Smooth muscle cell (in vitro differentiated cells): ENCODE results near the gene TCF20. TPM values are rescaled to one million over a fixed set of nuclear protein-coding genes. Genes with fewer than 3 reads are reported as not detected.

ENCODE experiments used
- DNase-seq: peaks from one replicate; lab custom pipeline; 2025; ENCODE audit not compliant: unreplicated experiment; lab: John Stamatoyannopoulos, UW
- H2AFZ ChIP-seq: fragments of 200-600 bp; sonication (generic); 2 replicates; pipeline ENCODE4 v1.6.0; 2016; ENCODE audit warnings: antibody characterized with exemption, low read depth, mild to moderate bottlenecking
- H3F3A ChIP-seq: fragments of 200-600 bp; sonication (generic); 2 replicates; pipeline ENCODE4 v1.6.0; 2017; ENCODE audit warnings: antibody characterized with exemption, low read depth
- H3K27ac ChIP-seq: fragments of 200-600 bp; sonication (generic); 2 replicates; pipeline ENCODE4 v1.5.1; 2016; ENCODE audit warnings: low read depth, mild to moderate bottlenecking
- H3K27me3 ChIP-seq: fragments of 200-600 bp; sonication (generic); 2 replicates; pipeline ENCODE4 v1.6.1; 2016; ENCODE audit warnings: low read depth, mild to moderate bottlenecking
- H3K36me3 ChIP-seq: fragments of 200-600 bp; sonication (generic); 2 replicates; pipeline ENCODE4 v1.5.1; 2016; ENCODE audit warnings: low read depth
- H3K4me1 ChIP-seq: fragments of 200-600 bp; sonication (generic); 2 replicates; pipeline ENCODE4 v1.5.1; 2016; ENCODE audit warnings: low read depth
- H3K4me2 ChIP-seq: fragments of 200-600 bp; sonication (generic); 2 replicates; pipeline ENCODE4 v1.6.0; 2016; ENCODE audit warnings: mild to moderate bottlenecking
- H3K4me3 ChIP-seq: fragments of 200-600 bp; sonication (generic); 2 replicates; pipeline ENCODE4 v1.5.1; 2016; ENCODE audit warnings: mild to moderate bottlenecking
- H3K79me2 ChIP-seq: fragments of 200-600 bp; sonication (generic); 2 replicates; pipeline ENCODE4 v1.6.0; 2016; ENCODE audit warnings: low read depth, mild to moderate bottlenecking
- H3K9ac ChIP-seq: fragments of 200-600 bp; sonication (generic); 2 replicates; pipeline ENCODE4 v1.6.0; 2016; ENCODE audit warnings: low read depth
- H3K9me3 ChIP-seq: fragments of 200-600 bp; sonication (generic); replicated peaks from 2 replicates; pipeline ENCODE4 v1.5.1; 2016; ENCODE audit warnings: low read depth
- H4K20me1 ChIP-seq: fragments of 200-600 bp; sonication (generic); 2 replicates; pipeline ENCODE4 v1.6.0; 2016; ENCODE audit warnings: low read depth
- CTCF ChIP-seq: fragments of 200-600 bp; sonication (generic); IDR thresholded peaks from 2 replicates; pipeline ENCODE4 v1.5.1; 2017; ENCODE audit warnings: borderline replicate concordance, mild to moderate bottlenecking, antibody characterized with exemption; ENCODE audit not compliant: insufficient read depth, poor library complexity, severe bottlenecking
- WGBS: methylation state at CpG from one replicate; pipeline ENCODE4 v1.1.7; 2016; ENCODE audit warnings: low lambda C conversion rate; 5-methylcytosine and 5-hydroxymethylcytosine counted together
- polyA plus RNA-seq: library from polyadenylated mRNA; unstranded; fragments of >200 nt; fragmentation: Nextera tagmentation; extraction: Ambion mirVana; gene quantifications from 2 replicates; pipeline ENCODE4 v1.2.1, GENCODE V29; 2016
- total RNA-seq: library from RNA; depleted of rRNA; stranded (reverse); fragments of >200 nt; gene quantifications from 2 replicates; pipeline ENCODE4 v1.2.3, GENCODE V29; 2014

Gene TCF20
- total and polyA plus RNA-seq, 2 experiments from 2014 or later = 3.7 to 23.3 TPM

GRCh38 chr22:42310291-42311015 is 40.0 kb upstream of the TCF20 start:
- no peak for TF ChIP-seq CTCF
- no peak overlapping the region for H2AFZ ChIP-seq
- no peaks in the 10 kb centered on the region for H3K27me3 ChIP-seq
- no peaks in the 10 kb centered on the region for H3K9me3 ChIP-seq
- H3K4me2 ChIP-seq = no peak overlapping the region
- no peaks in the 10 kb centered on the region for H3K36me3 ChIP-seq
- WGBS = 75% methylated on average over 16 of the region's 16 CpGs
- H3K27ac ChIP-seq = no peak overlapping the region
- peaks cover 19% of the 10 kb centered on the region for H3K4me1 ChIP-seq
- no peaks in the 10 kb centered on the region for H3K79me2 ChIP-seq
- H4K20me1 ChIP-seq = peaks cover 54% of the 10 kb centered on the region
- no peak for DNase-seq
- H3F3A ChIP-seq = no peaks in the 10 kb centered on the region
- no peak overlapping the region for H3K4me3 ChIP-seq
- H3K9ac ChIP-seq = no peak overlapping the region

- TF ChIP-seq CTCF = no peak
- no peak overlapping the region for H2AFZ ChIP-seq
- 86% methylated on average over 3 of the region's 3 CpGs for WGBS
- no peaks in the 10 kb centered on the region for H3F3A ChIP-seq
- peaks cover 48% of the 10 kb centered on the region for H4K20me1 ChIP-seq
- no peaks in the 10 kb centered on the region for H3K36me3 ChIP-seq
- peaks cover 19% of the 10 kb centered on the region for H3K4me1 ChIP-seq
- no peak for DNase-seq
- no peaks in the 10 kb centered on the region for H3K79me2 ChIP-seq
- H3K27me3 ChIP-seq = no peaks in the 10 kb centered on the region
- no peak overlapping the region for H3K9ac ChIP-seq
- H3K9me3 ChIP-seq = no peaks in the 10 kb centered on the region
- H3K27ac ChIP-seq = no peak overlapping the region
- no peak overlapping the region for H3K4me3 ChIP-seq
- H3K4me2 ChIP-seq = no peak overlapping the region
Measured at GRCh38 chr22:42309865-42310264, 39.4 kb upstream of the TCF20 start.

GRCh38 chr22:42308892-42309468 is 38.5 kb upstream of the TCF20 start:
- no peak for DNase-seq
- WGBS = 84% methylated on average over 14 of the region's 17 CpGs
- H3K36me3 ChIP-seq = no peaks in the 10 kb centered on the region
- no peaks in the 10 kb centered on the region for H3K9me3 ChIP-seq
- peaks cover 47% of the 10 kb centered on the region for H4K20me1 ChIP-seq
- H2AFZ ChIP-seq = no peak overlapping the region
- H3K4me2 ChIP-seq = no peak overlapping the region
- H3K79me2 ChIP-seq = no peaks in the 10 kb centered on the region
- H3K27ac ChIP-seq = no peak overlapping the region
- no peaks in the 10 kb centered on the region for H3F3A ChIP-seq
- H3K9ac ChIP-seq = no peak overlapping the region
- H3K4me1 ChIP-seq = peaks cover 19% of the 10 kb centered on the region
- peaks cover 5% of the 10 kb centered on the region for H3K27me3 ChIP-seq
- no peak overlapping the region for H3K4me3 ChIP-seq
- TF ChIP-seq CTCF = no peak
